Spleen (tissue), 11 donors: ENCODE measurements around the gene TAS2R46. TPM values are rescaled to one million over a fixed set of nuclear protein-coding genes. Genes with fewer than 3 reads are reported as not detected.
"Not testable (repeated sequence)": the region's sequence is repeated elsewhere in the genome, so short reads cannot be mapped to it uniquely, and the experiment has no call there.

Experiments
- DNase-seq: peaks from one replicate; pipeline ENCODE4 v3.0.0-alpha.2; 2020
- H3K27ac ChIP-seq, 8 donors: fragments of 200-600 bp; sonication (generic) in 7 of 8; 1 replicate in 4 of 8; 2 replicates in 4 of 8; pipeline versions ENCODE4 v1.5.0 to v1.8.0; 2016 to 2021; ENCODE audit warnings: inconsistent platforms in 4 of 8, mild to moderate bottlenecking in 4 of 8, moderate library complexity in 1 of 8
- H3K27me3 ChIP-seq, 7 donors: fragments of 200-600 bp; sonication (generic) in 6 of 7; replicated peaks in 1 of 7; 1 replicate in 4 of 7; 2 replicates in 3 of 7; pipeline versions ENCODE4 v1.5.0 to v1.8.0; 2016 to 2021; ENCODE audit warnings: inconsistent platforms in 3 of 7, mild to moderate bottlenecking in 1 of 7
- H3K36me3 ChIP-seq, 6 donors: fragments of 200-600 bp; sonication (generic) in 5 of 6; 1 replicate in 4 of 6; 2 replicates in 2 of 6; pipeline versions ENCODE4 v1.5.0 to v1.8.0; 2016 to 2021; ENCODE audit warnings: inconsistent platforms in 2 of 6
- H3K4me1 ChIP-seq, 6 donors: fragments of 200-600 bp; sonication (generic) in 5 of 6; 1 replicate in 3 of 6; 2 replicates in 3 of 6; pipeline versions ENCODE4 v1.5.0 to v1.8.0; 2016 to 2021; ENCODE audit warnings: inconsistent platforms in 3 of 6
- H3K4me3 ChIP-seq, 8 donors: fragments of 200-600 bp; sonication (generic) in 7 of 8; 1 replicate in 4 of 8; 2 replicates in 4 of 8; pipeline versions ENCODE4 v1.5.0 to v1.8.0; 2016 to 2021; ENCODE audit warnings: inconsistent platforms in 4 of 8, mild to moderate bottlenecking in 4 of 8, moderate library complexity in 2 of 8
- H3K9me3 ChIP-seq, 8 donors: fragments of 200-600 bp; sonication (generic) in 7 of 8; 1 replicate in 4 of 8; 2 replicates in 4 of 8; pipeline versions ENCODE4 v1.5.0 to v1.8.0; 2016 to 2021; ENCODE audit warnings: inconsistent platforms in 4 of 8
- CTCF ChIP-seq, 11 experiments: fragments of 200-600 bp in 7 of 11; fragments of 450-650 bp in 4 of 11; sonication (generic) in 4 of 11; IDR thresholded peaks in 8 of 11; conservative IDR thresholded peaks in 3 of 11; 1 replicate in 7 of 11; 2 replicates in 4 of 11; pipeline versions ENCODE4 v1.4.0 to v1.8.0; 2016 to 2021; ENCODE audit warnings: antibody characterized with exemption in 11 of 11, inconsistent platforms in 4 of 11, mild to moderate bottlenecking in 1 of 11
- POLR2A ChIP-seq, 3 donors: fragments of 450-650 bp; IDR thresholded peaks; one replicate each; pipeline ENCODE4 v1.5.1; 2017; ENCODE audit warnings: antibody characterized with exemption in 3 of 3, mild to moderate bottlenecking in 1 of 3
- POLR2AphosphoS5 ChIP-seq, 3 donors: sonication (generic); formaldehyde crosslinking; IDR thresholded peaks; one replicate each; pipeline ENCODE4 v1.5.1; 2017; ENCODE audit warnings: antibody characterized with exemption in 3 of 3
- WGBS, 5 donors: extraction: QIAGEN DNeasy Blood & Tissue Kit in 3 of 5; methylation state at CpG; one replicate each; pipeline versions ENCODE4 v1.1.5 to v1.1.7; 2013 to 2018; 5-methylcytosine and 5-hydroxymethylcytosine counted together
- intact Hi-C: fragments of 100-400 bp; cut with DNase I; formaldehyde crosslinking; loops from one replicate; pipeline ENCODE4 v1.15.0; 2023; ENCODE audit warnings: low total_unique reads
- polyA plus RNA-seq, 3 donors: library from polyadenylated mRNA; stranded (reverse); fragments of 200-250 nt; gene quantifications; one replicate each; pipeline ENCODE4 v1.2.1, GENCODE V29; 2013
- total RNA-seq, 7 donors: library from RNA; depleted of rRNA in 3 of 7; stranded (reverse); fragments of >200 nt in 3 of 7; fragmentation: NEBNext Ultra II Directional in 4 of 7; extraction: Animal tissue kit (Norgen Biotek cat#: 25700) in 4 of 7; gene quantifications; one replicate each; pipeline versions ENCODE4 v1.1.0 to v1.2.1, GENCODE V29; 2016 to 2021
- donor health status: healthy with polysubstance abuse.
- donor health status: DM: no; HTN: no; CAD: no; lungs with moderate emphysema.
- donor health status: DM: no; HTN: no; CAD: no.
- donor health status: Bipolar disorder and iron deficiency.
- donor health status: healthy.
- donor health status: DM: no; HTN: no; CAD: no.
- donor health status: DM: yes; HTN: yes; CAD: no.

TAS2R46 gene
- total and polyA plus RNA-seq, 10 donors = 2.9 to 8.8 (median 4.9) TPM; not detected in 3

GRCh38 chr12:11105546-11105945 lies 43.5 kb upstream of the TAS2R46 start:
- Histone ChIP-seq H3K4me1 (no peaks in the 10 kb centered on the region), H3K27me3 (no peaks in the 10 kb centered on the region), H3K27ac (no peak overlapping the region), H3K9me3 (peaks cover 0 to 23% (median 2%) of the 10 kb centered on the region in 8 donors), H3K4me3 (no peak overlapping the region), H3K36me3 (peaks cover 0 to 22% (median 0%) of the 10 kb centered on the region in 6 donors)
- 47 to 78% (median 68%) methylated on average over 2 of the region's 2 CpGs for WGBS, 5 donors
- TF ChIP-seq POLR2AphosphoS5 (IDR thresholded peaks at IDR 0.05) = no peak
- no peak for TF ChIP-seq POLR2A (IDR thresholded peaks at IDR 0.05)
- TF ChIP-seq CTCF (IDR thresholded peaks at IDR 0.05 in 8 of 11, conservative IDR thresholded peaks at IDR 0.05 in 3 of 11) = no peak
- intact Hi-C loops = no loop called here
- no peak for DNase-seq

GRCh38 chr12:11094910-11095309 lies 32.8 kb upstream of the TAS2R46 start:
- H3K36me3 ChIP-seq, H3K4me1 ChIP-seq, H3K27me3 ChIP-seq, H3K4me3 ChIP-seq, H3K27ac ChIP-seq, DNase-seq, intact Hi-C loops, H3K9me3 ChIP-seq: not testable (repeated sequence)
- no CpG with 5 or more reads among the region's 2 CpGs for WGBS, 5 donors

DNA sequence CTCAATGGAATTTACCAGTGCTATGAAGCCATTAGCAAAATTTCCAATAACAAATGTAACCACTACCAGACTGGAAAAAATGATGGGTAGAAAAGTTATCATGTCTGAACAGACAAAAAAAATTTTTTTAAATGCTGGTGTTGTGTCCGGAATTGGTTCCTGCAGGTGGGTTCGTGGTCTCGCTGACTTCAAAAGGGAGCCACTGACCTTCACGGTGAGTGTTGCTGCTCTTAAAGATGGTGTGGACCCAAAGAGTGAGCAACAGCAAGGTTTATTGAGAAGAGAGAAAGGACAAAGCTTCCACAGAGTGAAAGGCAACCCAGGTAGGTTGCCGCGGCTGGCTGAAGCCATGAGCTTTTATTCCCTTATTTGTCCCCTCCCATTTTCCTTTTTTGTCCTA lies 30.0 kb upstream of the TAS2R46 start, which contains the start of gene TAS2R43:
TAS2R43 (minus strand) TSS at position 186 of the 400 bp plus-strand sequence; CDS start at position 102, 84 bp downstream.
- 80 to 94% (median 89%) methylated on average over 3 to 6 of the region's 6 CpGs for WGBS, 5 donors

DNA sequence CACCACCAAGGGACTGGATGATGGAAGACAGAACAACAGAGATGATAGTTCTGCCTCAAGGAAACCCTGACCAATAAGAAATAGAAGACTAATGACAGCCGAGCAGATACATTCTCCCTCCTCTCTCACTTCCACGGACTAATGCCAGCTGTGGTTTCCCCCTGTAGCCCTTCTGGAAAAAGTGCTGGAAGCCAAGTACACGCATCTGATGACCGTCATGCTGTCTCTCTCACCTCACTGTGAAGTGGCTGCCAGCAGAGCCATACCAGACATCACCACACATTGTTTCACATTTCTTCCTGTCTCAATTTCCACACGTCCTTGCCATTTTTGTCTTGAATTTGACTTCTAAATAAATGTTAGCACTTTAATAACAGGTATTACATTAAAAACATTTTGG lies 27.2 kb upstream of the TAS2R46 start:
- 0 to 92% (median 89%) methylated on average over 1 to 5 of the region's 5 CpGs for WGBS, 5 donors
- DNase-seq = no peak
- Histone ChIP-seq H3K27ac (no peak overlapping the region), H3K4me1 (no peaks in the 10 kb centered on the region), H3K4me3 (no peak overlapping the region), H3K36me3 (no peaks in the 10 kb centered on the region), H3K27me3 (no peaks in the 10 kb centered on the region), H3K9me3 (peaks cover 0 to 9% (median 0%) of the 10 kb centered on the region in 8 donors)
- TF ChIP-seq POLR2AphosphoS5 (IDR thresholded peaks at IDR 0.05) = no peak
- TF ChIP-seq CTCF (IDR thresholded peaks at IDR 0.05 in 8 of 11, conservative IDR thresholded peaks at IDR 0.05 in 3 of 11) = no peak
- TF ChIP-seq POLR2A (IDR thresholded peaks at IDR 0.05) = no peak
- intact Hi-C loops = no loop called here

More for the DNA sequence above, 30.0 kb upstream of the TAS2R46 start, which contains the start of gene TAS2R43:
- Histone ChIP-seq H3K4me3 (no peak within 1 kb of the TSS), H3K27me3 (no peaks in the 10 kb centered on the region), H3K9me3 (no peaks in the 10 kb centered on the region), H3K27ac (no peak within 1 kb of the TSS), H3K4me1 (no peaks in the 10 kb centered on the region), H3K36me3 (no peaks in the 10 kb centered on the region)
- no peak for DNase-seq
- intact Hi-C loops = no loop called here
- no peak for TF ChIP-seq CTCF (IDR thresholded peaks at IDR 0.05 in 8 of 11, conservative IDR thresholded peaks at IDR 0.05 in 3 of 11)
- no peak for TF ChIP-seq POLR2AphosphoS5 (IDR thresholded peaks at IDR 0.05)
- TF ChIP-seq POLR2A (IDR thresholded peaks at IDR 0.05) = no peak

GRCh38 chr12:11085419-11085818 lies 23.3 kb upstream of the TAS2R46 start:
- no peak for DNase-seq
- intact Hi-C loops = no loop called here
- H3K9me3 ChIP-seq = peaks cover 0 to 38% (median 9%) of the 10 kb centered on the region in 8 donors
- H3K27me3 ChIP-seq = no peaks in the 10 kb centered on the region
- H3K4me3 ChIP-seq = no peak overlapping the region
- 55 to 67% (median 61%) methylated on average over 3 of the region's 3 CpGs; no CpG with 5 or more reads in 1 of the 5 donors for WGBS, 5 donors
- H3K27ac ChIP-seq = no peak overlapping the region
- H3K4me1 ChIP-seq = no peaks in the 10 kb centered on the region
- no peak for TF ChIP-seq POLR2A (IDR thresholded peaks at IDR 0.05)
- TF ChIP-seq CTCF (IDR thresholded peaks at IDR 0.05 in 8 of 11, conservative IDR thresholded peaks at IDR 0.05 in 3 of 11) = no peak
- TF ChIP-seq POLR2AphosphoS5 (IDR thresholded peaks at IDR 0.05) = no peak
- no peaks in the 10 kb centered on the region for H3K36me3 ChIP-seq
